NT2/D1 (cell line): ENCODE results near the gene TMEM151A.

ENCODE experiments used
- YY1 ChIP-seq: IDR thresholded peaks from 2 replicates; pipeline ENCODE4 v1.6.1; 2011; ENCODE audit not compliant: insufficient read length, insufficient read depth
- ZNF274 ChIP-seq: IDR thresholded peaks from 2 replicates; pipeline ENCODE4 v1.6.1; 2011; ENCODE audit warnings: mild to moderate bottlenecking, low read depth, low read length

DNA sequence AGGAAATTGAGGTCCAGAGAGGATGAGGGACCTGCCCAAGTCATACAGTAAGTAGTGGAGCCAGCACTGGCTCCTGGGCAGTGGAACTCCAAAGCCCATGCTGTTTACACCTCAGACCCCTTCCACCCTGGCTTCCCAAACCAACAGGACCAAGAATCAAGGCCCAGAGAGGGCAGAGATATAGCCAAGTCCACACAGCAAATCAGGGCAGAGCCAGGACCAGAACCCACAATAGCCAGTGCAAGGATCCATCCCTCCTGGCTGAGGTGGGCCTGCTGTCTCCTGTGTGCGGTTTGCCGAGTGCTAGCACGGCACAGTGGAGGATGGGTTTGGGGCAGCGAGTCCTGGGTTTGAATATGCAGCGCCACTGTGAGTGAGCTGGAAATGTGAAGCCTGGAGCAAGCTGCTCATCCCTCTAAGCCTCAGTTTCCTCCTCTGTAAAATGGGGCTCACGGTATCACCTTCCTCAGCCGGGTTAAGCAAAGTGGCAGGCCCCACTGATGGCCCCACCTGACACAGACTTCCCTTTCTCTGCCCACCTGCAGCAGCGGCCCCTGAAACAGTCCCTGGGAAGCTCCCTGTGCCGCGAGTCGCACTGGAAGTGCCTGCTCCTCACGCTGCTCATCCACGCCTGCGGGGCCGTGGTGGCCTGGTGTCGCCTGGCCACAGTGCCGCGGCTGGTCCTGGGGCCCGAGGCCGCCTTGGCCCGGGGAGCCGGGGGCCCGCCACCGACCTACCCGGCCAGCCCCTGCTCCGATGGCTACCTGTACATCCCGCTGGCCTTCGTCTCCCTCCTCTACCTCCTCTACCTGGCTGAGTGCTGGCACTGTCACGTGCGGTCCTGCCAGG lies 2.3 kb downstream of the TMEM151A start:
- TF ChIP-seq YY1 (no peak), ZNF274 (no peak)
